Measurements from ENCODE around the gene RPL38.

The RPL38 gene

DNA sequence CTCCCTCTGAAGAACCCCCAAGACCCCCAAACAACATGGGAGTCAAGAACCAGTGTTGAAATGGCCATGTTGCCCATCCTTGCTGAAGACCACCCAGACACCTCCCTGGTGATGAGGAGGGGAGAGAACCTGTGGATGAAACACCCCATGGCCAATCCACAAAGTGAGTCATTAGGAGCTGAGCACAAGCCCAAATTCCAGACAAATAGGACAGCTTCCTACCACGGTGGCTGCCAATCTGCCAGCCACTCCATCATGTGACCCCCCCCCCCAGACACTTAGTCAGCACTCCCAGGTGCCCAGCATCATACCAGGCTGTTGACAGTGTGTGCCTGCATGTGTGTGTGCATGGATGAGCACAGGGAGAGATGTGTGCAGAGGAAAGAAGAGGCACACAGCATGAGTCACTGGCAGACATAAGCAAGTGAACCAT is 26.4 kb upstream of the RPL38 start:
- no peak overlapping the region for H3K27ac ChIP-seq (ENCODE audit: low read depth, low read length)
- no peaks in the 10 kb centered on the region; the same call in 1 of the 2 replicates for H3K27me3 ChIP-seq (ENCODE audit: control insufficient read depth, low read length)
- no peaks in the 10 kb centered on the region for H3K9me3 ChIP-seq (ENCODE audit: control insufficient read depth, insufficient read depth, low read length)
- no peaks in the 10 kb centered on the region for H3K79me2 ChIP-seq (ENCODE audit: control insufficient read depth, low read length)
- H3F3A ChIP-seq (ENCODE audit: control insufficient read depth, insufficient read depth) = no peaks in the 10 kb centered on the region
- no peak for TF ChIP-seq CTCF (IDR thresholded peaks at IDR 0.05; ENCODE audit: low read depth, low read length, poor library complexity, severe bottlenecking)
- TF ChIP-seq EZH2phosphoT487 (IDR thresholded peaks at IDR 0.05; ENCODE audit: borderline replicate concordance, low read length) = no peak
- H4K20me1 ChIP-seq (ENCODE audit: control insufficient read depth, insufficient read depth, low read depth, low read length) = no peaks in the 10 kb centered on the region
- H3K4me1 ChIP-seq (ENCODE audit: control insufficient read depth, low read length) = peaks cover 23% of the 10 kb centered on the region
- no peaks in the 10 kb centered on the region for H3K36me3 ChIP-seq (ENCODE audit: control insufficient read depth, low read length)
- H3K4me3 ChIP-seq (ENCODE audit: low read length) = no peak overlapping the region
- H3K9me2 ChIP-seq (replicated peaks; ENCODE audit: control insufficient read depth, low read length) = no peaks in the 10 kb centered on the region
- no peak overlapping the region for H3K4me2 ChIP-seq (ENCODE audit: low read length)

DNA sequence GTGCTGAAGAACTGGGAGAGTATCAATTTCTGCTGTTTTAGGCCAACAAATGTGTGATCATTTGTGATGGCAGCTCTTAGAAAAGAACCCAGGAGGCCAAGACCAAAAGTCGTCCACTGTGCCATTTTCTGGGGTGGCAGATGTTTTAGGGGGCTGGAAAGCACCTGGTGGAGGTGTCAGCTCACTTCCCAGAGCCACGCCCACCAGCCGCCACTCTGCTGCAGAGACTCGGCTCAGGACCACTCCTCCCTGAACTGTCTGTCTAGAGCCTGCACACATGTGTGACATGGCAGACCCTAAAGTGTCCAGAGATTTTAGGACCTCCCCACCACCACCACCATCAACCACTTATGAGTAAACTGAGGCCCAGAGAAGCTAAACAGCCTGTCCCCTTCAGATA is 23.9 kb upstream of the RPL38 start:
- Histone ChIP-seq H3K79me2 (ENCODE audit: control insufficient read depth, low read length) (no peaks in the 10 kb centered on the region), H3K27me3 (ENCODE audit: control insufficient read depth, low read length) (peaks cover 2% of the 10 kb centered on the region; the same call in 1 of the 2 replicates), H3K9me2 (replicated peaks; ENCODE audit: control insufficient read depth, low read length) (no peaks in the 10 kb centered on the region), H3K4me1 (ENCODE audit: control insufficient read depth, low read length) (peaks cover 13% of the 10 kb centered on the region), H4K20me1 (ENCODE audit: control insufficient read depth, insufficient read depth, low read depth, low read length) (no peaks in the 10 kb centered on the region), H3K9me3 (ENCODE audit: control insufficient read depth, insufficient read depth, low read length) (no peaks in the 10 kb centered on the region), H3K4me3 (ENCODE audit: low read length) (no peak overlapping the region), H3K36me3 (ENCODE audit: control insufficient read depth, low read length) (no peaks in the 10 kb centered on the region), H3K4me2 (ENCODE audit: low read length) (no peak overlapping the region), H3F3A (ENCODE audit: control insufficient read depth, insufficient read depth) (no peaks in the 10 kb centered on the region), H3K27ac (ENCODE audit: low read depth, low read length) (no peak overlapping the region)
- TF ChIP-seq EZH2phosphoT487 (IDR thresholded peaks at IDR 0.05; ENCODE audit: borderline replicate concordance, low read length) = no peak
- no peak for TF ChIP-seq CTCF (IDR thresholded peaks at IDR 0.05; ENCODE audit: low read depth, low read length, poor library complexity, severe bottlenecking)

GRCh38 chr17:74180336-74180735 is 23.1 kb upstream of the RPL38 start:
- Histone ChIP-seq H3F3A (ENCODE audit: control insufficient read depth, insufficient read depth) (no peaks in the 10 kb centered on the region), H3K27ac (ENCODE audit: low read depth, low read length) (no peak overlapping the region), H3K36me3 (ENCODE audit: control insufficient read depth, low read length) (no peaks in the 10 kb centered on the region), H3K4me1 (ENCODE audit: control insufficient read depth, low read length) (peaks cover 5% of the 10 kb centered on the region), H3K9me2 (replicated peaks; ENCODE audit: control insufficient read depth, low read length) (no peaks in the 10 kb centered on the region), H3K4me3 (ENCODE audit: low read length) (no peak overlapping the region), H4K20me1 (ENCODE audit: control insufficient read depth, insufficient read depth, low read depth, low read length) (no peaks in the 10 kb centered on the region), H3K27me3 (ENCODE audit: control insufficient read depth, low read length) (peaks cover 2% of the 10 kb centered on the region; the same call in 1 of the 2 replicates), H3K9me3 (ENCODE audit: control insufficient read depth, insufficient read depth, low read length) (no peaks in the 10 kb centered on the region), H3K79me2 (ENCODE audit: control insufficient read depth, low read length) (no peaks in the 10 kb centered on the region), H3K4me2 (ENCODE audit: low read length) (no peak overlapping the region)
- no peak for TF ChIP-seq CTCF (IDR thresholded peaks at IDR 0.05; ENCODE audit: low read depth, low read length, poor library complexity, severe bottlenecking)
- TF ChIP-seq EZH2phosphoT487 (IDR thresholded peaks at IDR 0.05; ENCODE audit: borderline replicate concordance, low read length) = no peak

Data from DOHH2 (cell line).